Measurements from ENCODE around the gene PFKFB4. TPM values are rescaled to one million over a fixed set of nuclear protein-coding genes. Genes with fewer than 3 reads are reported as not detected.

Gene PFKFB4
- total and polyA plus RNA-seq, 9 of the 15 experiments (the other 6 are each of a cell fraction or from before 2014, with no cell fraction given): 0.92 to 56.3 (median 13.5) TPM

- Histone ChIP-seq H3K9ac (ENCODE audit: insufficient read depth in 1 of 2, low read depth in 2 of 2, low read length in 2 of 2) (no peak overlapping the region), H3K4me2 (ENCODE audit: insufficient read depth, low read length) (no peak overlapping the region), H3K4me1 (replicated peaks in 1 of 2; ENCODE audit: control insufficient read depth in 2 of 2, insufficient read depth in 2 of 2, low read length in 2 of 2) (no peaks in the 10 kb centered on the region), H3K27ac (ENCODE audit: extremely low read depth, low read depth, low read length) (no peak overlapping the region), H2AFZ (ENCODE audit: low read depth, low read length) (no peak overlapping the region), H3K79me2 (ENCODE audit: control insufficient read depth, insufficient read depth, low read length) (no peaks in the 10 kb centered on the region), H3K27me3 (ENCODE audit: control insufficient read depth in 2 of 2, insufficient read depth in 2 of 2, low read length in 2 of 2) (no peaks in the 10 kb centered on the region), H3K4me3 (no peak overlapping the region), H3K9me1 (ENCODE audit: control insufficient read depth, insufficient read depth, low read length) (peaks cover 3% of the 10 kb centered on the region), H4K20me1 (replicated peaks; ENCODE audit: control insufficient read depth, insufficient read depth, low read length) (no peaks in the 10 kb centered on the region), H3K9me3 (replicated peaks; ENCODE audit: control insufficient read depth, insufficient read depth, low read depth, low read length) (no peaks in the 10 kb centered on the region), H3K36me3 (ENCODE audit: control insufficient read depth, insufficient read depth, low read length) (peaks cover 32% of the 10 kb centered on the region)
- WGBS (ENCODE audit: insufficient coverage, low coverage, missing lambda C conversion rate): 75% methylated on average over 2 of the region's 9 CpGs
- TF ChIP-seq, protein P1, sequence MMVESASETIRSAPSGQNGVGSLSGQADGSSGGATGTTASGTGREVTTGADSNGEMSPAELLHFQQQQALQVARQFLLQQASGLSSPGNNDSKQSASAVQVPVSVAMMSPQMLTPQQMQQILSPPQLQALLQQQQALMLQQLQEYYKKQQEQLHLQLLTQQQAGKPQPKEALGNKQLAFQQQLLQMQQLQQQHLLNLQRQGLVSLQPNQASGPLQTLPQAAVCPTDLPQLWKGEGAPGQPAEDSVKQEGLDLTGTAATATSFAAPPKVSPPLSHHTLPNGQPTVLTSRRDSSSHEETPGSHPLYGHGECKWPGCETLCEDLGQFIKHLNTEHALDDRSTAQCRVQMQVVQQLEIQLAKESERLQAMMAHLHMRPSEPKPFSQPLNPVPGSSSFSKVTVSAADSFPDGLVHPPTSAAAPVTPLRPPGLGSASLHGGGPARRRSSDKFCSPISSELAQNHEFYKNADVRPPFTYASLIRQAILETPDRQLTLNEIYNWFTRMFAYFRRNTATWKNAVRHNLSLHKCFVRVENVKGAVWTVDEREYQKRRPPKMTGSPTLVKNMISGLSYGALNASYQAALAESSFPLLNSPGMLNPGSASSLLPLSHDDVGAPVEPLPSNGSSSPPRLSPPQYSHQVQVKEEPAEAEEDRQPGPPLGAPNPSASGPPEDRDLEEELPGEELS (CRISPR knock-in tag; IDR thresholded peaks at IDR 0.05; ENCODE audit: borderline replicate concordance): no peak
- TF ChIP-seq POLR2G (IDR thresholded peaks at IDR 0.05; ENCODE audit: low read depth, low read length): 0 out of 2 replicates have a peak, but pooled peaks have one; percentile 38
- no peak for ATAC-seq
- no peak for DNase-seq (ENCODE audit: extremely low read depth in 1 of 4, low spot score in 3 of 4)
- in situ Hi-C loops (cut with MboI) (no loop called here), intact Hi-C loops (cut with micrococcal nuclease) (no loop called here)
- FAIRE-seq: no peak
- POLR2A ChIA-PET: interaction anchor here (0.9 to 1.1 kb wide), 2 partner anchors 8 to 20 kb away, joined by 3 to 4 read pairs; no protein-coding TSS in a partner anchor
- BruUV-seq (replicated peaks): no TSS peak
- CTCF ChIA-PET (ENCODE audit: low intra/inter-chr PET ratio): no interaction called here
Measured at GRCh38 chr3:48524970-48525369, 31.6 kb downstream of the PFKFB4 start.

GRCh38 chr3:48521635-48522034 lies 35.0 kb downstream of the PFKFB4 start:
- Histone ChIP-seq H3K4me3 (no peak overlapping the region), H3K4me1 (replicated peaks in 1 of 2; ENCODE audit: control insufficient read depth in 2 of 2, insufficient read depth in 2 of 2, low read length in 2 of 2) (0 out of 5 replicates have a peak, but pooled peaks cover 0 to under 1% of the 10 kb centered on the region in 2 experiments), H3K27ac (ENCODE audit: extremely low read depth, low read depth, low read length) (no peak overlapping the region), H2AFZ (ENCODE audit: low read depth, low read length) (no peak overlapping the region), H3K9ac (ENCODE audit: insufficient read depth in 1 of 2, low read depth in 2 of 2, low read length in 2 of 2) (no peak overlapping the region), H3K4me2 (ENCODE audit: insufficient read depth, low read length) (no peak overlapping the region), H3K27me3 (ENCODE audit: control insufficient read depth in 2 of 2, insufficient read depth in 2 of 2, low read length in 2 of 2) (no peaks in the 10 kb centered on the region), H3K9me1 (ENCODE audit: control insufficient read depth, insufficient read depth, low read length) (peaks cover 3% of the 10 kb centered on the region), H3K79me2 (ENCODE audit: control insufficient read depth, insufficient read depth, low read length) (no peaks in the 10 kb centered on the region), H3K9me3 (replicated peaks; ENCODE audit: control insufficient read depth, insufficient read depth, low read depth, low read length) (no peaks in the 10 kb centered on the region), H3K36me3 (ENCODE audit: control insufficient read depth, insufficient read depth, low read length) (peaks cover 24% of the 10 kb centered on the region; the same call in 2 of the 3 replicates), H4K20me1 (replicated peaks; ENCODE audit: control insufficient read depth, insufficient read depth, low read length) (no peaks in the 10 kb centered on the region)
- ChIA-PET POLR2A (no interaction called here), CTCF (ENCODE audit: low intra/inter-chr PET ratio) (no interaction called here)
- no TSS peak for BruUV-seq (replicated peaks)
- 88% methylated on average over 6 of the region's 6 CpGs for WGBS (ENCODE audit: insufficient coverage, low coverage, missing lambda C conversion rate)
- intact Hi-C loops (cut with micrococcal nuclease) (no loop called here), in situ Hi-C loops (cut with MboI) (no loop called here)
- ATAC-seq (no peak), DNase-seq (ENCODE audit: extremely low read depth in 1 of 4, low spot score in 3 of 4) (no peak), FAIRE-seq (no peak)
- TF ChIP-seq NR2F6 (CRISPR knock-in tag; IDR thresholded peaks at IDR 0.05) (no peak), RFX7 (CRISPR knock-in tag; IDR thresholded peaks at IDR 0.05) (no peak), EP400 (IDR thresholded peaks at IDR 0.05) (no peak), MECOM (CRISPR knock-in tag; IDR thresholded peaks at IDR 0.05) (no peak), CREBBP (IDR thresholded peaks at IDR 0.05; ENCODE audit: low read depth, low read length) (no peak)
- TF ChIP-seq, protein P2, sequence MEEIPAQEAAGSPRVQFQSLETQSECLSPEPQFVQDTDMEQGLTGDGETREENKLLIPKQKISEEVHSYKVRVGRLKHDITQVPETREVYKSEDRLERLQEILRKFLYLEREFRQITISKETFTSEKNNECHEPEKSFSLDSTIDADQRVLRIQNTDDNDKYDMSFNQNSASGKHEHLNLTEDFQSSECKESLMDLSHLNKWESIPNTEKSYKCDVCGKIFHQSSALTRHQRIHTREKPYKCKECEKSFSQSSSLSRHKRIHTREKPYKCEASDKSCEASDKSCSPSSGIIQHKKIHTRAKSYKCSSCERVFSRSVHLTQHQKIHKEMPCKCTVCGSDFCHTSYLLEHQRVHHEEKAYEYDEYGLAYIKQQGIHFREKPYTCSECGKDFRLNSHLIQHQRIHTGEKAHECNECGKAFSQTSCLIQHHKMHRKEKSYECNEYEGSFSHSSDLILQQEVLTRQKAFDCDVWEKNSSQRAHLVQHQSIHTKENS (CRISPR knock-in tag; IDR thresholded peaks at IDR 0.05): no peak
- TF ChIP-seq, protein P3, sequence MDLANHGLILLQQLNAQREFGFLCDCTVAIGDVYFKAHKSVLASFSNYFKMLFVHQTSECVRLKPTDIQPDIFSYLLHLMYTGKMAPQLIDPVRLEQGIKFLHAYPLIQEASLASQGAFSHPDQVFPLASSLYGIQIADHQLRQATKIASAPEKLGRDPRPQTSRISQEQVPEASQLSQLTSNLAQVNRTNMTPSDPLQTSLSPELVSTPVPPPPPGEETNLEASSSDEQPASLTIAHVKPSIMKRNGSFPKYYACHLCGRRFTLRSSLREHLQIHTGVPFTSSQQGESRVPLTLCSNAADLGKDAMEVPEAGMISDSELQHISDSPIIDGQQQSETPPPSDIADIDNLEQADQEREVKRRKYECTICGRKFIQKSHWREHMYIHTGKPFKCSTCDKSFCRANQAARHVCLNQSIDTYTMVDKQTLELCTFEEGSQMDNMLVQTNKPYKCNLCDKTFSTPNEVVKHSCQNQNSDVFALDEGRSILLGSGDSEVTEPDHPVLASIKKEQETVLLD (IDR thresholded peaks at IDR 0.05): no peak
- TF ChIP-seq, protein P4, sequence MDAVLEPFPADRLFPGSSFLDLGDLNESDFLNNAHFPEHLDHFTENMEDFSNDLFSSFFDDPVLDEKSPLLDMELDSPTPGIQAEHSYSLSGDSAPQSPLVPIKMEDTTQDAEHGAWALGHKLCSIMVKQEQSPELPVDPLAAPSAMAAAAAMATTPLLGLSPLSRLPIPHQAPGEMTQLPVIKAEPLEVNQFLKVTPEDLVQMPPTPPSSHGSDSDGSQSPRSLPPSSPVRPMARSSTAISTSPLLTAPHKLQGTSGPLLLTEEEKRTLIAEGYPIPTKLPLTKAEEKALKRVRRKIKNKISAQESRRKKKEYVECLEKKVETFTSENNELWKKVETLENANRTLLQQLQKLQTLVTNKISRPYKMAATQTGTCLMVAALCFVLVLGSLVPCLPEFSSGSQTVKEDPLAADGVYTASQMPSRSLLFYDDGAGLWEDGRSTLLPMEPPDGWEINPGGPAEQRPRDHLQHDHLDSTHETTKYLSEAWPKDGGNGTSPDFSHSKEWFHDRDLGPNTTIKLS (IDR thresholded peaks at IDR 0.05; ENCODE audit: borderline replicate concordance, low read depth): no peak

All from K562 (cell line).